HCT116 (cell line): ENCODE data around the gene ARHGEF40. TPM values are rescaled to one million over a fixed set of nuclear protein-coding genes. Genes with fewer than 3 reads are reported as not detected.

Experiments
- ATAC-seq: fragments of 200-7000 bp; cut with Tn5 transposase; 2 replicates; pipeline ENCODE4 v1.9.1; 2020; ENCODE audit warnings: mild to moderate bottlenecking, moderate library complexity
- BruUV-seq: library from RNA; stranded (reverse); fragments of 400-500 nt; replicated peaks from 2 replicates; lab custom pipeline; 2021; lab: Mats Ljungman, UMichigan
- CTCF ChIA-PET: fragments of 300-600 bp; sonication (Branson Sonifier 250); formaldehyde crosslinking; loops from one replicate; lab custom pipeline; 2021; ENCODE audit warnings: antibody characterized with exemption; lab: Charles Lee
- POLR2A ChIA-PET: fragments of 300-600, 350-600 bp; sonication (Branson Sonifier 250); formaldehyde crosslinking; loops from one replicate; lab custom pipeline; 2021; ENCODE audit warnings: antibody characterized with exemption; lab: Charles Lee
- RAD21 ChIA-PET, 2 experiments: fragments of 300-600 bp; sonication (Branson Sonifier 250); formaldehyde crosslinking; loops; one replicate each; lab custom pipeline; 2023; ENCODE audit warnings: low total read pairs in 2 of 2; ENCODE audit not compliant: uncharacterized antibody in 2 of 2, unreplicated experiment in 2 of 2, low non-redundant PET in 1 of 2; lab: Charles Lee
- DNase-seq: peaks from one replicate; pipeline ENCODE4 v3.0.0-alpha.2; 2010; ENCODE audit warnings: low read depth, low spot score
- H2AFZ ChIP-seq: fragments of 200-600 bp; shearing (Covaris generic), sonication (generic); 2 replicates; pipeline ENCODE4 v1.6.1; 2017; ENCODE audit warnings: low read depth, mixed run types, mixed read lengths, antibody characterized with exemption, low read length; ENCODE audit not compliant: poor library complexity, severe bottlenecking
- H3K27ac ChIP-seq: 2 replicates; pipeline ENCODE4 v1.5.1; 2012; ENCODE audit warnings: low read depth, low read length
- H3K27me3 ChIP-seq: fragments of 200-600 bp; sonication (generic); 2 replicates; pipeline ENCODE4 v1.6.1; 2016; ENCODE audit warnings: mixed run types, low read length, mixed read lengths; ENCODE audit not compliant: insufficient read depth
- H3K36me3 ChIP-seq, 2 experiments: fragments of 200-500 bp in 1 of 2; fragments of 200-600 bp in 1 of 2; sonication (Bioruptor generic) in 1 of 2; sonication (generic) in 1 of 2; 2 replicates each; pipeline versions ENCODE4 v1.5.1 to v1.6.1; 2014 to 2016; ENCODE audit warnings: low read length in 2 of 2, inconsistent platforms in 1 of 2, mixed read lengths in 1 of 2, mixed run types in 1 of 2; ENCODE audit not compliant: insufficient read depth in 2 of 2, control insufficient read depth in 1 of 2
- H3K4me1 ChIP-seq, 2 experiments: fragments of 200-600 bp in 1 of 2; sonication (generic) in 1 of 2; 2 replicates each; pipeline versions ENCODE4 v1.5.1 to v1.6.1; 2012 to 2017; ENCODE audit warnings: low read length in 2 of 2, inconsistent platforms in 1 of 2, mild to moderate bottlenecking in 1 of 2, mixed read lengths in 1 of 2, mixed run types in 1 of 2, moderate library complexity in 1 of 2; ENCODE audit not compliant: insufficient read depth in 2 of 2, control insufficient read depth in 1 of 2
- H3K4me2 ChIP-seq: fragments of 200-600 bp; sonication (generic); 2 replicates; pipeline ENCODE4 v1.6.1; 2017; ENCODE audit warnings: mixed run types, low read length, mixed read lengths
- H3K4me3 ChIP-seq, 2 experiments: fragments of 200-600 bp in 1 of 2; sonication (generic) in 1 of 2; replicated peaks in 1 of 2; 2 replicates each; pipeline ENCODE4 v1.5.1; 2011 to 2016; ENCODE audit warnings: low read length in 2 of 2, control low read depth in 1 of 2, low read depth in 1 of 2, mild to moderate bottlenecking in 1 of 2, mixed read lengths in 1 of 2, mixed run types in 1 of 2
- H3K79me2 ChIP-seq: fragments of 200-600 bp; sonication (generic); 2 replicates; pipeline ENCODE4 v1.6.1; 2017; ENCODE audit warnings: mild to moderate bottlenecking, mixed run types, low read length, moderate library complexity, mixed read lengths; ENCODE audit not compliant: insufficient read depth
- H3K9ac ChIP-seq: fragments of 200-600 bp; sonication (generic); 2 replicates; pipeline ENCODE4 v1.6.1; 2016; ENCODE audit warnings: low read length, mixed read lengths
- H3K9me2 ChIP-seq: fragments of 200-600 bp; sonication (generic), shearing (Covaris generic); 2 replicates; pipeline ENCODE4 v1.6.1; 2017; ENCODE audit warnings: mixed run types, mild to moderate bottlenecking, moderate library complexity; ENCODE audit not compliant: insufficient read depth
- H3K9me3 ChIP-seq, 2 experiments: fragments of 200-500 bp in 1 of 2; fragments of 200-600 bp in 1 of 2; sonication (Bioruptor generic) in 1 of 2; sonication (generic) in 1 of 2; 2 replicates each; pipeline ENCODE4 v1.6.1; 2014 to 2017; ENCODE audit warnings: low read length in 2 of 2, mixed read lengths in 2 of 2, inconsistent platforms in 1 of 2, low read depth in 1 of 2, mild to moderate bottlenecking in 1 of 2, mixed run types in 1 of 2, moderate library complexity in 1 of 2; ENCODE audit not compliant: control insufficient read depth in 1 of 2, insufficient read depth in 1 of 2
- H4K20me1 ChIP-seq: fragments of 200-600 bp; sonication (generic), shearing (Covaris generic); 2 replicates; pipeline ENCODE4 v1.6.1; 2017; ENCODE audit warnings: mixed run types, mild to moderate bottlenecking, moderate library complexity; ENCODE audit not compliant: insufficient read depth
- CTCF ChIP-seq, 3 experiments: fragments of 200-600 bp in 1 of 3; sonication (generic) in 1 of 3; IDR thresholded peaks in 2 of 3; conservative IDR thresholded peaks in 1 of 3; 2 replicates each; pipeline ENCODE4 v1.5.1; 2012 to 2017; ENCODE audit warnings: low read depth in 2 of 3, low read length in 2 of 3, antibody characterized with exemption in 1 of 3, borderline replicate concordance in 1 of 3, control low read depth in 1 of 3, mild to moderate bottlenecking in 1 of 3, mixed read lengths in 1 of 3, mixed run types in 1 of 3, moderate library complexity in 1 of 3; ENCODE audit not compliant: insufficient read depth in 1 of 3
- EGR1 ChIP-seq: IDR thresholded peaks from 2 replicates; pipeline ENCODE4 v1.6.1; 2012; ENCODE audit warnings: low read depth
- EZH2 ChIP-seq: fragments of 200-600 bp; sonication (generic); IDR thresholded peaks from 2 replicates; pipeline ENCODE4 v1.6.1; 2017; ENCODE audit warnings: antibody characterized with exemption, mixed run types
- EZH2phosphoT487 ChIP-seq: fragments of 200-600 bp; IDR thresholded peaks from 2 replicates; pipeline ENCODE4 v1.6.1; 2018; ENCODE audit warnings: antibody characterized with exemption, borderline replicate concordance
- POLR2A ChIP-seq: IDR thresholded peaks from 2 replicates; pipeline ENCODE4 v1.7.0; 2011; ENCODE audit warnings: borderline replicate concordance; ENCODE audit not compliant: insufficient read depth, insufficient read length; ENCODE audit errors: extremely low read depth
- POLR2AphosphoS5 ChIP-seq: IDR thresholded peaks from 2 replicates; pipeline ENCODE4 v1.6.1; 2011; ENCODE audit warnings: mild to moderate bottlenecking, low read depth, low read length, moderate library complexity
- RAD21 ChIP-seq: IDR thresholded peaks from 2 replicates; pipeline ENCODE4 v1.6.1; 2012; ENCODE audit warnings: low read depth, mild to moderate bottlenecking
- SIN3A ChIP-seq: IDR thresholded peaks from 2 replicates; pipeline ENCODE4 v1.6.1; 2012; ENCODE audit warnings: low read depth
- TCF7L2 ChIP-seq: IDR thresholded peaks from 2 replicates; pipeline ENCODE4 v1.7.0; 2011; ENCODE audit warnings: borderline replicate concordance, inconsistent platforms; ENCODE audit not compliant: insufficient read depth, insufficient read length; ENCODE audit errors: extremely low read depth
- ZFX ChIP-seq: fragments of 450-650 bp; IDR thresholded peaks from 2 replicates; pipeline ENCODE4 v1.6.1; 2017
- intact Hi-C: fragments of 100-400 bp; cut with micrococcal nuclease; formaldehyde crosslinking; loops from 2 replicates; pipeline ENCODE4 v1.10.0; 2022
- total RNA-seq: library from RNA; stranded (reverse); gene quantifications from one replicate; pipeline ENCODE4 v1.2.1, GENCODE V29; 2021; ENCODE audit not compliant: unreplicated experiment

The ARHGEF40 gene
- total RNA-seq, 1 experiment from 2014 or later: 6.3 TPM

- H3K4me1 ChIP-seq: peaks cover 49 to 76% of the 10 kb centered on the region in 2 experiments
- intact Hi-C loops: loop anchor here (10.0 kb wide), 1 partner anchor 248 kb away; no protein-coding TSS in a partner anchor
- H3K4me3 ChIP-seq: peak overlapping the region; percentile 69 to 74
- H2AFZ ChIP-seq: no peak overlapping the region
- H3K36me3 ChIP-seq: no peaks in the 10 kb centered on the region
- no peaks in the 10 kb centered on the region for H3K79me2 ChIP-seq
- H3K9me2 ChIP-seq: no peaks in the 10 kb centered on the region
- peak overlapping the region; percentile 90 for H3K9ac ChIP-seq
- H4K20me1 ChIP-seq: no peaks in the 10 kb centered on the region
- ChIA-PET POLR2A (interaction anchor here (0.9 to 1.3 kb wide), 2 partner anchors 10 to 34 kb away, joined by 3 to 4 read pairs; no protein-coding TSS in a partner anchor), CTCF (interaction anchor here (0.8 to 3.5 kb wide), 5 partner anchors 8 to 88 kb away, joined by 4 to 60 read pairs (median 19); no protein-coding TSS in a partner anchor), RAD21 (no interaction called here)
- DNase-seq: no peak
- no peaks in the 10 kb centered on the region for H3K9me3 ChIP-seq
- H3K27me3 ChIP-seq: no peaks in the 10 kb centered on the region
- TSS peak; percentile 76 for BruUV-seq
- peak overlapping the region; percentile 92 for H3K4me2 ChIP-seq
- ATAC-seq: no peak
- no peak for TF ChIP-seq EZH2phosphoT487
- no peak for TF ChIP-seq ZFX
- no peak for TF ChIP-seq TCF7L2
- no peak for TF ChIP-seq RAD21
- TF ChIP-seq EZH2: no peak
- no peak for TF ChIP-seq SIN3A
- TF ChIP-seq CTCF (IDR thresholded peaks at IDR 0.05 in 2 of 3, conservative IDR thresholded peaks at IDR 0.05 in 1 of 3; ENCODE audit: borderline replicate concordance in 1 of 3, insufficient read depth in 1 of 3, low read depth in 2 of 3, low read length in 2 of 3): no peak
- TF ChIP-seq POLR2A: no peak
- TF ChIP-seq EGR1: no peak
- no peak for TF ChIP-seq POLR2AphosphoS5
- H3K27ac ChIP-seq: peak overlapping the region; percentile 95
Observed at GRCh38 chr14:21102521-21103410, 32.7 kb downstream of the ARHGEF40 start.
